Gastrocnemius medialis (tissue), 4 donors: ENCODE measurements around the gene HSPB1. TPM values are rescaled to one million over a fixed set of nuclear protein-coding genes. Genes with fewer than 3 reads are reported as not detected.

Experiments
- ATAC-seq, 2 donors: fragments of 150-250 bp; one replicate each; pipeline ENCODE4 v1.9.1; 2016
- DNase-seq, 2 donors: peaks; one replicate each; pipeline ENCODE4 v3.0.0-alpha.2; 2019
- H3K27ac ChIP-seq, 4 donors: fragments of 200-600 bp; sonication (generic); 1 replicate in 1 of 4; 2 replicates in 3 of 4; pipeline ENCODE4 v1.5.1; 2016 to 2018; ENCODE audit warnings: mild to moderate bottlenecking in 2 of 4, moderate library complexity in 1 of 4
- H3K27me3 ChIP-seq, 3 donors: fragments of 200-600 bp; sonication (generic) in 2 of 3; 1 replicate in 1 of 3; 2 replicates in 2 of 3; pipeline versions ENCODE4 v1.5.1 to v1.6.0; 2016 to 2019; ENCODE audit warnings: mild to moderate bottlenecking in 1 of 3, moderate library complexity in 1 of 3
- H3K36me3 ChIP-seq, 2 donors: fragments of 200-600 bp; sonication (generic) in 1 of 2; one replicate each; pipeline ENCODE4 v1.5.1; 2017 to 2018
- H3K4me1 ChIP-seq, 2 donors: fragments of 200-600 bp; sonication (generic) in 1 of 2; one replicate each; pipeline ENCODE4 v1.5.1; 2016 to 2017; ENCODE audit warnings: mild to moderate bottlenecking in 2 of 2
- H3K4me3 ChIP-seq, 4 donors: fragments of 200-600 bp; sonication (generic) in 3 of 4; 1 replicate in 1 of 4; 2 replicates in 3 of 4; pipeline ENCODE4 v1.5.1; 2016 to 2019; ENCODE audit warnings: mild to moderate bottlenecking in 2 of 4
- H3K9me3 ChIP-seq, 3 donors: fragments of 200-600 bp; sonication (generic) in 2 of 3; 1 replicate in 1 of 3; 2 replicates in 2 of 3; pipeline ENCODE4 v1.5.1; 2016 to 2019
- CTCF ChIP-seq, 5 experiments: fragments of 450-650 bp in 3 of 5; fragments of 200-600 bp in 2 of 5; sonication (generic) in 2 of 5; IDR thresholded peaks in 4 of 5; conservative IDR thresholded peaks in 1 of 5; 1 replicate in 4 of 5; 2 replicates in 1 of 5; pipeline ENCODE4 v1.5.1; 2016 to 2019; ENCODE audit warnings: antibody characterized with exemption in 5 of 5, mild to moderate bottlenecking in 3 of 5, moderate library complexity in 3 of 5
- POLR2A ChIP-seq, 2 donors: fragments of 450-650 bp; IDR thresholded peaks; one replicate each; pipeline ENCODE4 v1.6.1; 2017; ENCODE audit warnings: antibody characterized with exemption in 2 of 2, mild to moderate bottlenecking in 2 of 2, moderate library complexity in 2 of 2
- in situ Hi-C, 4 donors: fragments of 200-750 bp; cut with MboI; loops; one replicate each; pipeline versions ENCODE4 v1.15.0 to v1.8.0; 2017; ENCODE audit warnings: low sequenced_read_pairs in 4 of 4
- intact Hi-C: fragments of 100-400 bp; cut with DNase I; formaldehyde crosslinking; loops from one replicate; pipeline ENCODE4 v1.15.1; 2023; ENCODE audit warnings: low total_unique reads
- total RNA-seq, 4 donors: library from RNA; depleted of rRNA; stranded (reverse); fragments of >200 nt; gene quantifications; one replicate each; pipeline versions ENCODE4 v1.1.0 to v1.2.3, GENCODE V29; 2016

HSPB1 gene
- total RNA-seq, 4 donors from 2014 or later, result 1,878 to 2,898 (median 2,185) TPM

DNA sequence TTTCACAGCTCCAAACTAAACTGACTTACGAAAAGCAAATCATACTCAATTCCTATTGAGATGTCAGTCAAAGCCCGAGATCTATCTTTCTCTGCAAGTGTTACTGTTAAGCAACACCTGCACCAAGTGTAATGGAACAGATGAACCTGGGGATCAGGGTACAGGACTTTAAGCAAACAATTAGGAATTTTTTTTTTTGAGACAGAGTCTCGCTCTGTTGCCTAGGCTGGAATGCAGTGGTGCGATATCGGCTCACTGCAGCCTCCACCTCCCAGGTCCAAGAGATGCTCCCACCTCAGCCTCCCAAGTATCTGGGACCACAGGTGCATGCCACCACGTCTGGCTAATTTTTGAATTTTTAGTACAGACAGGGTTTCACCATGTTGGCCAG, 41.5 kb downstream of the HSPB1 start:
- Histone ChIP-seq H3K9me3 (no peaks in the 10 kb centered on the region), H3K27me3 (no peaks in the 10 kb centered on the region), H3K4me3 (no peak overlapping the region), H3K27ac (peak overlapping the region in 2 of 4 donors; percentile 98 to 100), H3K36me3 (peaks cover 0 to 50% of the 10 kb centered on the region in 2 donors), H3K4me1 (peaks cover 64 to 65% of the 10 kb centered on the region in 2 donors)
- TF ChIP-seq POLR2A (IDR thresholded peaks at IDR 0.05), result no peak
- TF ChIP-seq CTCF (IDR thresholded peaks at IDR 0.05 in 4 of 5, conservative IDR thresholded peaks at IDR 0.05 in 1 of 5), result no peak
- intact Hi-C loops, result no loop called here
- ATAC-seq (no peak), DNase-seq (no peak)
- in situ Hi-C loops, result no loop called here

- peak in 1 of 2 donors; percentile 82 for ATAC-seq
- peaks cover 64 to 77% of the 10 kb centered on the region in 2 donors for H3K4me1 ChIP-seq
- TF ChIP-seq POLR2A (IDR thresholded peaks at IDR 0.05) (no peak), CTCF (IDR thresholded peaks at IDR 0.05 in 4 of 5, conservative IDR thresholded peaks at IDR 0.05 in 1 of 5) (no peak)
- H3K36me3 ChIP-seq, result peaks cover 0 to 64% of the 10 kb centered on the region in 2 donors
- DNase-seq, result no peak
- in situ Hi-C loops (no loop called here), intact Hi-C loops (no loop called here)
- no peak overlapping the region for H3K4me3 ChIP-seq
- no peaks in the 10 kb centered on the region for H3K9me3 ChIP-seq
- H3K27ac ChIP-seq, result peak overlapping the region; percentile 96 to 100 (median 98)
- H3K27me3 ChIP-seq, result no peaks in the 10 kb centered on the region
Observed at GRCh38 chr7:76346097-76346496, 43.6 kb downstream of the HSPB1 start.

GRCh38 chr7:76346778-76347177, 44.3 kb downstream of the HSPB1 start:
- Histone ChIP-seq H3K27ac (peak overlapping the region; percentile 96 to 100 (median 98)), H3K36me3 (peaks cover 0 to 59% of the 10 kb centered on the region in 2 donors), H3K4me3 (no peak overlapping the region), H3K4me1 (peaks cover 66 to 76% of the 10 kb centered on the region in 2 donors), H3K9me3 (no peaks in the 10 kb centered on the region), H3K27me3 (no peaks in the 10 kb centered on the region)
- no peak for TF ChIP-seq CTCF (IDR thresholded peaks at IDR 0.05 in 4 of 5, conservative IDR thresholded peaks at IDR 0.05 in 1 of 5)
- no peak for TF ChIP-seq POLR2A (IDR thresholded peaks at IDR 0.05)
- no peak for ATAC-seq
- intact Hi-C loops (no loop called here), in situ Hi-C loops (no loop called here)
- DNase-seq, result no peak

- in situ Hi-C loops, result no loop called here
- no peaks in the 10 kb centered on the region for H3K9me3 ChIP-seq
- no peak overlapping the region for H3K4me3 ChIP-seq
- peak overlapping the region; percentile 96 to 100 (median 98) for H3K27ac ChIP-seq
- intact Hi-C loops, result no loop called here
- H3K4me1 ChIP-seq, result peaks cover 66 to 76% of the 10 kb centered on the region in 2 donors
- no peaks in the 10 kb centered on the region for H3K27me3 ChIP-seq
- no peak for TF ChIP-seq POLR2A (IDR thresholded peaks at IDR 0.05)
- TF ChIP-seq CTCF (IDR thresholded peaks at IDR 0.05 in 4 of 5, conservative IDR thresholded peaks at IDR 0.05 in 1 of 5), result no peak
- no peak for DNase-seq
- peaks cover 0 to 53% of the 10 kb centered on the region in 2 donors for H3K36me3 ChIP-seq
- ATAC-seq, result no peak
Observed at GRCh38 chr7:76347710-76348109, 45.2 kb downstream of the HSPB1 start.

DNA sequence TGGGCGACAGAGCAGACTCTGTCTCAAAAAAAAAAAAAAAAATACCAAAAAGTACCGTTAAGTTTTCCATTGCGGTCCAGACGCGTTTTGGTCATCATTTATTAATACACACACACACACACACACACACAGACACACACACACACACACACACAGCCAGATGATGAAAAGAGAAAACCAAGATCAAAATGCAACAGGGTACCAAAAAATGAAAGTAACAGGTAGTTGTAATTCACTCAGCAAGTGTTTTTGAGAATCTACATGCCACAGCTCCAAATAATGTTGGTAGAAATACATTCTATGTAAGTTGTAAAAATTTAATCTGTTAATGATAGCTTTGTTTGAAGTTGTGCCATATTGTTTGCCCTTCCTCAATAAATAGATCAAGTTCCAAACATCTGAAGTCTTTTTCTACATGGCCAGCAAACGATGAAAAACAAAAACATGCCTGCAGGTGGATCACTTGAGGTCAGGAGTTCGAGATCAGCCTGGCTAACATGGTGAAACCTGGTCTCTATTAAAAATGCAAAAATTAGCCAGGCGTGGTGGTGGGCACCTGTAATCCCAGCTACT, 46.9 kb downstream of the HSPB1 start:
- TF ChIP-seq POLR2A (IDR thresholded peaks at IDR 0.05), result no peak
- Histone ChIP-seq H3K27me3 (no peaks in the 10 kb centered on the region), H3K36me3 (peaks cover 0 to 41% of the 10 kb centered on the region in 2 donors), H3K4me1 (peaks cover 79 to 92% of the 10 kb centered on the region in 2 donors), H3K9me3 (no peaks in the 10 kb centered on the region), H3K4me3 (no peak overlapping the region), H3K27ac (peak overlapping the region; percentile 96 to 100 (median 98))
- no peak for DNase-seq
- intact Hi-C loops (no loop called here), in situ Hi-C loops (no loop called here)
- no peak for ATAC-seq
